ENCODE results near the gene TRMT10C. TPM values are rescaled to one million over a fixed set of nuclear protein-coding genes. Genes with fewer than 3 reads are reported as not detected.

Gene TRMT10C
- total and polyA plus RNA-seq, 9 of the 15 experiments (the other 6 are each of a cell fraction or from before 2014, with no cell fraction given) = 48.6 to 106 (median 63.9) TPM

- no peak for TF ChIP-seq E4F1 (CRISPR knock-in tag; IDR thresholded peaks at IDR 0.05; ENCODE audit: borderline replicate concordance)
- peak; percentile 87 for TF ChIP-seq MAFK (IDR thresholded peaks at IDR 0.05; ENCODE audit: low read length)
- TF ChIP-seq HOMEZ (CRISPR knock-in tag; IDR thresholded peaks at IDR 0.05) = no peak
- no peak for TF ChIP-seq RBM25 (IDR thresholded peaks at IDR 0.05; ENCODE audit: low read depth, low read length, severe bottlenecking)
- TF ChIP-seq TAL1 (IDR thresholded peaks at IDR 0.05) = no peak
- no peak for TF ChIP-seq ZBED1 (IDR thresholded peaks at IDR 0.05)
- no peak for TF ChIP-seq ZNF696 (CRISPR knock-in tag; conservative IDR thresholded peaks at IDR 0.05)
- no peak for TF ChIP-seq ZNF436 (CRISPR knock-in tag; IDR thresholded peaks at IDR 0.05)
- 0 out of 4 replicates have a peak, but pooled peaks of 1 of the 2 experiments have one; percentile 55 for TF ChIP-seq ARNT (IDR thresholded peaks at IDR 0.05)
- TF ChIP-seq PCBP2 (IDR thresholded peaks at IDR 0.05; ENCODE audit: low read depth, low read length, poor library complexity, severe bottlenecking) = no peak
- no peak for TF ChIP-seq POLR2AphosphoS2 (IDR thresholded peaks at IDR 0.05; ENCODE audit: low read length)
- TF ChIP-seq RAD21 (CRISPR knock-in tag; conservative IDR thresholded peaks at IDR 0.05 in 1 of 2, IDR thresholded peaks at IDR 0.05 in 1 of 2) = peak; percentile 61 to 62
- TF ChIP-seq SNAPC5 (CRISPR knock-in tag; IDR thresholded peaks at IDR 0.05) = no peak
- peak; percentile 88 for TF ChIP-seq E2F8 (IDR thresholded peaks at IDR 0.05; ENCODE audit: low read depth, partially characterized antibody)
- no peak for TF ChIP-seq ZNF57 (CRISPR knock-in tag; IDR thresholded peaks at IDR 0.05)
- TF ChIP-seq FOXK2 (conservative IDR thresholded peaks at IDR 0.05 in 1 of 2, IDR thresholded peaks at IDR 0.05 in 1 of 2; ENCODE audit: low read depth in 2 of 2) = peak; percentile 96
- no peak for TF ChIP-seq TEAD2 (tag; IDR thresholded peaks at IDR 0.05)
- TF ChIP-seq ZNF140 (CRISPR knock-in tag; IDR thresholded peaks at IDR 0.05) = no peak
- no peak for TF ChIP-seq ELK3 (CRISPR knock-in tag; IDR thresholded peaks at IDR 0.05)
Observed at GRCh38 chr3:101573449-101574387, 12.1 kb downstream of the TRMT10C start, which contains the start of gene PCNP (continued).
